Sigmoid colon (tissue), 7 donors: ENCODE results near the gene NIPAL3. TPM values are rescaled to one million over a fixed set of nuclear protein-coding genes. Genes with fewer than 3 reads are reported as not detected.
"Not testable (repeated sequence)": the region's sequence is repeated elsewhere in the genome, so short reads cannot be mapped to it uniquely, and the experiment has no call there.

Experiments used
- DNase-seq: peaks from one replicate; pipeline ENCODE4 v3.0.0-alpha.2; 2019
- H3K27ac ChIP-seq, 4 donors: fragments of 200-600 bp; sonication (generic); one replicate each; pipeline ENCODE4 v1.5.1; 2016 to 2019; ENCODE audit warnings: mild to moderate bottlenecking in 1 of 4
- H3K27me3 ChIP-seq, 3 donors: fragments of 200-600 bp; sonication (generic); one replicate each; pipeline ENCODE4 v1.5.1; 2019; ENCODE audit warnings: mild to moderate bottlenecking in 1 of 3
- H3K36me3 ChIP-seq, 4 donors: fragments of 200-600 bp; sonication (generic); one replicate each; pipeline ENCODE4 v1.5.1; 2016 to 2019
- H3K4me1 ChIP-seq, 4 donors: fragments of 200-600 bp; sonication (generic); one replicate each; pipeline ENCODE4 v1.5.1; 2017 to 2019
- H3K4me3 ChIP-seq, 4 donors: fragments of 200-600 bp; sonication (generic); one replicate each; pipeline ENCODE4 v1.5.1; 2017 to 2019; ENCODE audit warnings: mild to moderate bottlenecking in 2 of 4, moderate library complexity in 1 of 4
- H3K9me3 ChIP-seq, 4 donors: fragments of 200-600 bp in 3 of 4; sonication (generic) in 3 of 4; one replicate each; pipeline versions ENCODE4 v1.5.1 to v1.6.1; 2013 to 2019
- EP300 ChIP-seq, 4 donors: sonication (generic); formaldehyde crosslinking; IDR thresholded peaks; one replicate each; pipeline ENCODE4 v1.6.1; 2017; ENCODE audit warnings: antibody characterized with exemption in 4 of 4
- POLR2A ChIP-seq, 2 donors: fragments of 450-650 bp; IDR thresholded peaks; one replicate each; pipeline ENCODE4 v1.6.1; 2016; ENCODE audit warnings: antibody characterized with exemption in 2 of 2, mild to moderate bottlenecking in 2 of 2, moderate library complexity in 2 of 2
- POLR2AphosphoS5 ChIP-seq, 4 donors: sonication (generic); formaldehyde crosslinking; IDR thresholded peaks; one replicate each; pipeline ENCODE4 v1.6.1; 2017; ENCODE audit warnings: antibody characterized with exemption in 4 of 4
- WGBS, 2 donors: extraction: QIAGEN DNeasy Blood & Tissue Kit; methylation state at CpG; one replicate each; pipeline ENCODE4 v1.1.7; 2013; 5-methylcytosine and 5-hydroxymethylcytosine counted together
- intact Hi-C: fragments of 100-400 bp; cut with DNase I; formaldehyde crosslinking; loops from one replicate; pipeline ENCODE4 v1.15.1; 2023
- polyA plus RNA-seq, 3 donors: library from polyadenylated mRNA; stranded (reverse); fragments of 200-250 nt; gene quantifications; one replicate each; pipeline ENCODE4 v1.2.3, GENCODE V29; 2013
- total RNA-seq, 4 donors: library from RNA; depleted of rRNA; stranded (reverse); fragments of >200 nt; gene quantifications; one replicate each; pipeline ENCODE4 v1.1.0, GENCODE V29; 2016
- TF ChIP-seq, protein P1 (sequence below), 4 experiments: fragments of 450-650 bp in 3 of 4; fragments of 200-600 bp in 1 of 4; IDR thresholded peaks; one replicate each; pipeline ENCODE4 v1.5.1; 2016 to 2019; ENCODE audit warnings: antibody characterized with exemption in 4 of 4, mild to moderate bottlenecking in 3 of 4, moderate library complexity in 2 of 4
- donor health status: healthy with polysubstance abuse.
- donor health status: Bipolar disorder and iron deficiency.
- donor health status: healthy.

Gene NIPAL3
- total and polyA plus RNA-seq, 7 donors = 5.8 to 53.2 (median 23.7) TPM

GRCh38 chr1:24486331-24487065, 70.9 kb downstream of the NIPAL3 start:
- H3K36me3 ChIP-seq = no peaks in the 10 kb centered on the region
- 62 to 85% methylated on average over 7 of the region's 7 CpGs for WGBS, 2 donors
- no peaks in the 10 kb centered on the region for H3K4me1 ChIP-seq
- no peak for TF ChIP-seq EP300 (IDR thresholded peaks at IDR 0.05)
- no peak for TF ChIP-seq POLR2A (IDR thresholded peaks at IDR 0.05)
- TF ChIP-seq, protein P1, sequence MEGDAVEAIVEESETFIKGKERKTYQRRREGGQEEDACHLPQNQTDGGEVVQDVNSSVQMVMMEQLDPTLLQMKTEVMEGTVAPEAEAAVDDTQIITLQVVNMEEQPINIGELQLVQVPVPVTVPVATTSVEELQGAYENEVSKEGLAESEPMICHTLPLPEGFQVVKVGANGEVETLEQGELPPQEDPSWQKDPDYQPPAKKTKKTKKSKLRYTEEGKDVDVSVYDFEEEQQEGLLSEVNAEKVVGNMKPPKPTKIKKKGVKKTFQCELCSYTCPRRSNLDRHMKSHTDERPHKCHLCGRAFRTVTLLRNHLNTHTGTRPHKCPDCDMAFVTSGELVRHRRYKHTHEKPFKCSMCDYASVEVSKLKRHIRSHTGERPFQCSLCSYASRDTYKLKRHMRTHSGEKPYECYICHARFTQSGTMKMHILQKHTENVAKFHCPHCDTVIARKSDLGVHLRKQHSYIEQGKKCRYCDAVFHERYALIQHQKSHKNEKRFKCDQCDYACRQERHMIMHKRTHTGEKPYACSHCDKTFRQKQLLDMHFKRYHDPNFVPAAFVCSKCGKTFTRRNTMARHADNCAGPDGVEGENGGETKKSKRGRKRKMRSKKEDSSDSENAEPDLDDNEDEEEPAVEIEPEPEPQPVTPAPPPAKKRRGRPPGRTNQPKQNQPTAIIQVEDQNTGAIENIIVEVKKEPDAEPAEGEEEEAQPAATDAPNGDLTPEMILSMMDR (IDR thresholded peaks at IDR 0.05) = no peak
- no peak for TF ChIP-seq POLR2AphosphoS5 (IDR thresholded peaks at IDR 0.05)
- no peak overlapping the region for H3K4me3 ChIP-seq
- DNase-seq = no peak
- H3K27ac ChIP-seq = no peak overlapping the region
- H3K27me3 ChIP-seq = peaks cover 0 to 15% (median 0%) of the 10 kb centered on the region in 3 donors
- intact Hi-C loops = no loop called here
- H3K9me3 ChIP-seq = no peaks in the 10 kb centered on the region

DNA sequence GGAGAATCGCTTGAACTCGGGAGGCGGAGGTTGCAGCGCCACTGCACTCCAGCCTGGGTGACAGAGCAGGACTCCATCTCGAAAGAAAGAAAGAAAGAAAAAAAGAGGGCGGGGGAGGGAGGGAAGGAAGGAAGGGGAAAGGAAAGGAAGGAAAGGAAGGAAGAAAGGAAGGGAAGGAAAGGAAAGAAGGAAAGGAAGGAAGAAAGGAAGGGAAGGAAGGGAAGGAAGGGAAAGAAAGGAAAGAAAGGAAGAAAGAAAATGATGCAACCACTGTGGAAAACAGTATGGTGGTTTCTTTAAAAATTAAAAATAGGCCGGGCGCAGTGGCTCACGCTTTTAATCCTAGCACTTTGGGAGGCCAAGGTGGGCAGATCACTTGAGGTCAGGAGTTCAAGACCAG, 71.9 kb downstream of the NIPAL3 start:
- Histone ChIP-seq H3K4me1 (no peaks in the 10 kb centered on the region), H3K36me3 (no peaks in the 10 kb centered on the region), H3K4me3 (no peak overlapping the region), H3K9me3 (no peaks in the 10 kb centered on the region), H3K27ac (no peak overlapping the region), H3K27me3 (peaks cover 0 to 21% (median 0%) of the 10 kb centered on the region in 3 donors)
- TF ChIP-seq POLR2AphosphoS5 (IDR thresholded peaks at IDR 0.05) = no peak
- no peak for TF ChIP-seq POLR2A (IDR thresholded peaks at IDR 0.05)
- TF ChIP-seq EP300 (IDR thresholded peaks at IDR 0.05) = no peak
- TF ChIP-seq, protein P1 (IDR thresholded peaks at IDR 0.05) = no peak
- WGBS, 2 donors = 88 to 95% methylated on average over 9 of the region's 9 CpGs
- no peak for DNase-seq
- intact Hi-C loops = no loop called here

DNA sequence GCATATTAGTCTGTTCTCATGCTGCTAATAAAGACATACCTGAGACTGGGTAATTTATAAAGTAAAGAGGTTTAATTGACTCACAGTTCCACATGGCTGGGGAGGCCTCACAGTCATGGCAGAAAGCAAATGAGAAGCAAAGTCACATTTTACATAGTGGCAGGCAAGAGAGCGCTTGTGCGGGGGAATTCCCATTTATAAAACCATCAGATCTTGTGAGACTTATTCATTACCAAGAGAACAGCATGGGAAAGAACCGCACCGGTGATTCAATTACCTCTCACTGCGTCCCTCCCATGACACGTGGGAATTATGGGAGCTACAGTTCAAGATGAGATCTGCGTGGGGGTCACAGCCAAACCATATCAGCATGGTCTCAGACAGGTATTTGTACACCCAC, 72.6 kb downstream of the NIPAL3 start:
- H3K4me3 ChIP-seq, intact Hi-C loops, H3K9me3 ChIP-seq, DNase-seq, H3K36me3 ChIP-seq, H3K4me1 ChIP-seq, H3K27ac ChIP-seq: not testable (repeated sequence)
- 86 to 90% methylated on average over 7 of the region's 7 CpGs for WGBS, 2 donors
- H3K27me3 ChIP-seq = peaks cover 0 to 26% (median 0%) of the 10 kb centered on the region in 3 donors

- TF ChIP-seq POLR2A (IDR thresholded peaks at IDR 0.05) (no peak), POLR2AphosphoS5 (IDR thresholded peaks at IDR 0.05) (no peak), EP300 (IDR thresholded peaks at IDR 0.05) (no peak)
- TF ChIP-seq, protein P1 (IDR thresholded peaks at IDR 0.05) = no peak
- Histone ChIP-seq H3K4me1 (no peaks in the 10 kb centered on the region), H3K36me3 (no peaks in the 10 kb centered on the region), H3K27me3 (peaks cover 0 to 35% (median 0%) of the 10 kb centered on the region in 3 donors), H3K9me3 (no peaks in the 10 kb centered on the region), H3K4me3 (no peak overlapping the region), H3K27ac (no peak overlapping the region)
- DNase-seq = no peak
- 94% methylated on average over 13 of the region's 13 CpGs for WGBS, 2 donors
- intact Hi-C loops = no loop called here
Measured at GRCh38 chr1:24489674-24490073, 74.1 kb downstream of the NIPAL3 start.

DNA sequence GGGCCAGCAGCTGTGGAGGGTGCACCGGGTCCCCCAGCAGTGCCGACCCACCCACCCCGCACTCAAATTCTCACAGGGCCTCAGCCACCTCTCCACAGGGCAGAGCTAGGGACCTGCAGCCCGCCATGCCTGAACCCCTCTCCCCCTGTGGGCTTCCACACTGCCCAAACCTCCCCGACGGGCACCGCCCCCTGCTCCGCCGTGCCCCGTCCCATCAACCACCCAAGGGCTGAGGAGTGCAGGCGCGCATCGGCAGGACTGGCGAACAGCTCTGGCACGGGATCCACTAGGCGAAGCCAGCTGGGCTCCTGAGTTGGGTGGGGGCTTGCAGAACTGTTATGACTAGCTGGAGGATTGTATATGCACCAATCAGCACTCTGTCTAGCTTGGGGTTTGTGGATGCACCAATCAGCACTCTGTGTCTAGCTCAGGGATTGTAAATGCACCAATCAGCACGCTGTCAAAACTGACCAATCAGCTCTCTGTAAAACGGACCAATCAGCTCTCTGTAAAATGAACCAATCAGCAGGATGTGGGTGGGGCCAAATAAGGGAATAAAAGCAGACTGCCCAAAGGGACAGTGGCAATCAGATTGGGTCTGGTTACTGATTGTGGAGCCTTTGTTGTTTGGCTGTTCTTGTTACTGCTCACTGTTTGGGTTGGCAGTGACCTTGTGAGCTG, 74.6 kb downstream of the NIPAL3 start:
- no peaks in the 10 kb centered on the region for H3K9me3 ChIP-seq
- no peaks in the 10 kb centered on the region for H3K36me3 ChIP-seq
- H3K4me1 ChIP-seq = no peaks in the 10 kb centered on the region
- TF ChIP-seq EP300 (IDR thresholded peaks at IDR 0.05) = no peak
- no peak for TF ChIP-seq POLR2AphosphoS5 (IDR thresholded peaks at IDR 0.05)
- TF ChIP-seq, protein P1 (IDR thresholded peaks at IDR 0.05) = no peak
- no peak for TF ChIP-seq POLR2A (IDR thresholded peaks at IDR 0.05)
- no peak overlapping the region for H3K4me3 ChIP-seq
- H3K27ac ChIP-seq = no peak overlapping the region
- H3K27me3 ChIP-seq = peaks cover 0 to 35% (median 0%) of the 10 kb centered on the region in 3 donors
- WGBS, 2 donors = 98 to 99% methylated on average over 18 of the region's 18 CpGs
- intact Hi-C loops = no loop called here
- DNase-seq = no peak
